Breast epithelium (tissue), 3 donors: ENCODE results near the gene FXYD4.

Source experiments
- POLR2A ChIP-seq: fragments of 450-650 bp; IDR thresholded peaks from one replicate; pipeline ENCODE4 v1.6.1; 2016; ENCODE audit warnings: antibody characterized with exemption, mild to moderate bottlenecking, moderate library complexity
- POLR2AphosphoS5 ChIP-seq, 3 donors: sonication (generic); formaldehyde crosslinking; IDR thresholded peaks; one replicate each; pipeline ENCODE4 v1.6.1; 2017; ENCODE audit warnings: antibody characterized with exemption in 3 of 3
- TF ChIP-seq, protein P1 (sequence below), 3 donors: fragments of 450-650 bp; IDR thresholded peaks; one replicate each; pipeline ENCODE4 v1.5.1; 2016 to 2017; ENCODE audit warnings: antibody characterized with exemption in 3 of 3, mild to moderate bottlenecking in 3 of 3, moderate library complexity in 3 of 3

DNA sequence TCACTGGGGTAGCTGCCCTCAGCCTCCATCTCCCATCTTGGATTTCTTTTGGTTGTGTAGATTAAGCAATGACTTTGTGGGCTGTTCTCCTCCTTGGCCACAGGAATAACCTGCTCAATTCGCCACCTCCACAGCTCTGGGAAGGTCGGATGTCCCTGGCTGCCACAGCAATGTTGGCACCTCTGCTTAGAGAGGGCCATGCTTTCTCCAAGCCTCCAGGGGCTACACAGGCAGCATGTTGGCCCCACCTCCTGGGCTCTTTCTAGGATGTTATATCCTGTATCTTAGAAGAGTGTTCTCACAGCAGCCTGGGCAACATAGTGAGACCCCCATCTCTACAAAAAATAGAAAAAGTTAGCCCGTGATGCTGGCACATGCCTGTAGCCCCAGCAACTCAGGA is 35.4 kb upstream of the FXYD4 start:
- TF ChIP-seq POLR2AphosphoS5 (IDR thresholded peaks at IDR 0.05), result no peak
- no peak for TF ChIP-seq POLR2A
- TF ChIP-seq, protein P1, sequence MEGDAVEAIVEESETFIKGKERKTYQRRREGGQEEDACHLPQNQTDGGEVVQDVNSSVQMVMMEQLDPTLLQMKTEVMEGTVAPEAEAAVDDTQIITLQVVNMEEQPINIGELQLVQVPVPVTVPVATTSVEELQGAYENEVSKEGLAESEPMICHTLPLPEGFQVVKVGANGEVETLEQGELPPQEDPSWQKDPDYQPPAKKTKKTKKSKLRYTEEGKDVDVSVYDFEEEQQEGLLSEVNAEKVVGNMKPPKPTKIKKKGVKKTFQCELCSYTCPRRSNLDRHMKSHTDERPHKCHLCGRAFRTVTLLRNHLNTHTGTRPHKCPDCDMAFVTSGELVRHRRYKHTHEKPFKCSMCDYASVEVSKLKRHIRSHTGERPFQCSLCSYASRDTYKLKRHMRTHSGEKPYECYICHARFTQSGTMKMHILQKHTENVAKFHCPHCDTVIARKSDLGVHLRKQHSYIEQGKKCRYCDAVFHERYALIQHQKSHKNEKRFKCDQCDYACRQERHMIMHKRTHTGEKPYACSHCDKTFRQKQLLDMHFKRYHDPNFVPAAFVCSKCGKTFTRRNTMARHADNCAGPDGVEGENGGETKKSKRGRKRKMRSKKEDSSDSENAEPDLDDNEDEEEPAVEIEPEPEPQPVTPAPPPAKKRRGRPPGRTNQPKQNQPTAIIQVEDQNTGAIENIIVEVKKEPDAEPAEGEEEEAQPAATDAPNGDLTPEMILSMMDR (IDR thresholded peaks at IDR 0.05), result no peak
